HepG2 (cell line): ENCODE data around the gene AHCYL2.

Experiments
- GABPA ChIP-seq, 2 experiments: IDR thresholded peaks; 2 replicates each; pipeline ENCODE4 v1.6.1; 2011 to 2016; ENCODE audit warnings: low read depth in 2 of 2, low read length in 1 of 2, missing biosample characterization in 1 of 2, missing genetic modification characterization in 1 of 2
- JUND ChIP-seq: sonication (generic); formaldehyde crosslinking; IDR thresholded peaks from 2 replicates; pipeline ENCODE4 v1.8.0; 2022; ENCODE audit warnings: mild to moderate bottlenecking, missing genetic modification reagents
- MAX ChIP-seq: IDR thresholded peaks from 2 replicates; pipeline ENCODE4 v1.6.1; 2012; ENCODE audit warnings: inconsistent platforms
- POLR2A ChIP-seq, 2 experiments: IDR thresholded peaks; 2 replicates each; pipeline ENCODE4 v1.6.1; 2011; ENCODE audit warnings: low read depth in 2 of 2, low read length in 2 of 2, mild to moderate bottlenecking in 1 of 2, moderate library complexity in 1 of 2; ENCODE audit not compliant: insufficient read depth in 1 of 2
- ZBTB39 ChIP-seq: sonication (generic); formaldehyde crosslinking; IDR thresholded peaks from 2 replicates; pipeline ENCODE4 v1.5.0; 2020; ENCODE audit warnings: missing genetic modification reagents
- ZNF430 ChIP-seq: sonication (generic); formaldehyde crosslinking; IDR thresholded peaks from 2 replicates; pipeline ENCODE4 v1.9.0; 2021; ENCODE audit warnings: mild to moderate bottlenecking, missing genetic modification reagents
- ZNF7 ChIP-seq: IDR thresholded peaks from 2 replicates; pipeline ENCODE4 v1.6.1; 2016; ENCODE audit warnings: missing biosample characterization, missing genetic modification reagents
- TF ChIP-seq, protein P1 (sequence below): sonication (generic); formaldehyde crosslinking; IDR thresholded peaks from 2 replicates; pipeline ENCODE4 v1.5.0; 2020; ENCODE audit warnings: mild to moderate bottlenecking, missing genetic modification reagents, moderate library complexity

- TF ChIP-seq ZNF7 (CRISPR knock-in tag): no peak
- no peak for TF ChIP-seq JUND
- TF ChIP-seq, protein P1, sequence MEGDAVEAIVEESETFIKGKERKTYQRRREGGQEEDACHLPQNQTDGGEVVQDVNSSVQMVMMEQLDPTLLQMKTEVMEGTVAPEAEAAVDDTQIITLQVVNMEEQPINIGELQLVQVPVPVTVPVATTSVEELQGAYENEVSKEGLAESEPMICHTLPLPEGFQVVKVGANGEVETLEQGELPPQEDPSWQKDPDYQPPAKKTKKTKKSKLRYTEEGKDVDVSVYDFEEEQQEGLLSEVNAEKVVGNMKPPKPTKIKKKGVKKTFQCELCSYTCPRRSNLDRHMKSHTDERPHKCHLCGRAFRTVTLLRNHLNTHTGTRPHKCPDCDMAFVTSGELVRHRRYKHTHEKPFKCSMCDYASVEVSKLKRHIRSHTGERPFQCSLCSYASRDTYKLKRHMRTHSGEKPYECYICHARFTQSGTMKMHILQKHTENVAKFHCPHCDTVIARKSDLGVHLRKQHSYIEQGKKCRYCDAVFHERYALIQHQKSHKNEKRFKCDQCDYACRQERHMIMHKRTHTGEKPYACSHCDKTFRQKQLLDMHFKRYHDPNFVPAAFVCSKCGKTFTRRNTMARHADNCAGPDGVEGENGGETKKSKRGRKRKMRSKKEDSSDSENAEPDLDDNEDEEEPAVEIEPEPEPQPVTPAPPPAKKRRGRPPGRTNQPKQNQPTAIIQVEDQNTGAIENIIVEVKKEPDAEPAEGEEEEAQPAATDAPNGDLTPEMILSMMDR (CRISPR knock-in tag): no peak
- TF ChIP-seq ZBTB39 (CRISPR knock-in tag): no peak
- TF ChIP-seq MAX: no peak
- TF ChIP-seq POLR2A (IDR thresholded peaks at IDR 0.05; ENCODE audit: insufficient read depth in 1 of 2, low read depth in 2 of 2, low read length in 2 of 2): no peak
- TF ChIP-seq ZNF430: no peak
- TF ChIP-seq GABPA (IDR thresholded peaks at IDR 0.05; ENCODE audit: low read depth, low read length): no peak
- no peak for TF ChIP-seq GABPA (CRISPR knock-in tag; IDR thresholded peaks at IDR 0.05; ENCODE audit: low read depth)
These were observed 92.6 kb downstream of the AHCYL2 start for GRCh38 chr7:129317450-129317849.
